OCI-LY3 (cell line): ENCODE data around the gene RPTN.

Experiments
- CTCF ChIP-seq: fragments of 200-600, 300-600 bp; sonication (generic); IDR thresholded peaks from 2 replicates; pipeline ENCODE4 v1.5.1; 2014; ENCODE audit warnings: antibody characterized with exemption, low read length, low read depth
- EZH2phosphoT487 ChIP-seq: fragments of 200-600 bp; shearing (Covaris generic); IDR thresholded peaks from 2 replicates; pipeline ENCODE4 v1.6.1; 2018; ENCODE audit warnings: antibody characterized with exemption, mixed run types, low read depth

GRCh38 chr1:152160576-152160975, 1.5 kb upstream of the RPTN start:
- TF ChIP-seq CTCF (no peak), EZH2phosphoT487 (no peak)
